NCI-H1436 (cell line): Measurements from ENCODE around the gene TSEN2.
"Not testable (repeated sequence)": the region's sequence is repeated elsewhere in the genome, so short reads cannot be mapped to it uniquely, and the experiment has no call there.

Experiments used
- DNase-seq: peaks from one replicate; lab custom pipeline; 2025; lab: John Stamatoyannopoulos, UW

Gene TSEN2

DNA sequence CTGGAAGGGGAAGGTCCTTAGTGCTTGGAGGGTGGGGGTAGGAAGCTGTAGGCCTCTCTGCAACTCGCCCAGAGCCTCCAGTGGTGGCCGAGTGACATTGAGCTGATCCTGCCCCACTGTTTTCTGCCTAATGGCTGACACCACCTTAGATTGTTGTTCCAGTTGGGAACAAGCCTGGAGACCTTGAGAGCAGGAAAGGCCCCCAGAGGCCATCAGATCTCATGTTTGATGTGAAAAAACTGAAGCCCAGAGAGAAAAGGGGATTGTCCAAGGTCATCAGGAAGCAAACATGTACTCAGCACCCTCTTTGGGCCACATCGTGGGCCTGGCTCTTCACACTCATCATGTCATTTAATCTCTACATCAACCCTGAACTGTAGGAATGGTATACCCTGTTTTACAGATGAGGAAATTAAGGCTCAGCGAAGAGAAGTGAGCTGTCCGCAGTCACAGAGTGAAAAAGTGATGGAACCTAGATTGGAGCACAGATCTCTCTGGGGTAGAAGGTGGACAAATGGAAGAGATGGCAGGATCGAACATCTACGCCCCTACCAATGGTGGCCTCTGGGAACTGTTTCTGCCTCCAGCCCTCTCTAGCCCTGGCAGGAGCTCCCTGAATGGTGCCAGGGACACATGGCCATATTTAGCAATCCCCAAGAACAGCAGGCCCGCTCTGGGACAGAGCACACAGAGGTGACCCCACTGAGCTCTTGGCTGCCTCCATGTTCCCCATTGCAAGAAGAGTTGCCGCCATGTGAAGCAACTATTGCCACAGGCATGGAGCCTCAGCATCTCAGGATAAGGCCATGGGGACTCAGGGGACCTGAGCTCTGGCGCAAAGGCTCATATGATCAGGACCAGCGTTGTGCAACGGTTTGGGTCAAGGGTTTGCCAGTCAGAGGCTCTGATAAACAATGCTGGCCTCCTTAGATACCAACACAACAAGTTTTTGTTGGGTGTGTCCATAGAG lies 31.6 kb upstream of the TSEN2 start:
- no peak for DNase-seq

GRCh38 chr3:12454076-12454815 lies 30.0 kb upstream of the TSEN2 start:
- no peak for DNase-seq

DNA sequence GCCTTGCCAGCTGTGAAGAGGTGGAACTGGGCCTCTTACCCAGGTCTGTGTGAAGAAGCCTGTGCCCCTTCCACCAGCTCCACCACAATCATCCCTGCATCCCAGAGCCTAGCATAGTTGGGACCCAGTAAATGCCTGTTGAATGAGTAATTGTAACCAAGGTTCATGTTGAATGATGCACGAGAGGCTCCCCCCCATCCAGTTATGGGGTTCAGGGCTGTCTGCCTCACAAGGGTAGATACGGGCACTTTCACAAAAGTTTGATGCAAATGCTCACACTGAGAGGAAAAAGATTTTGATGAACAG lies 29.5 kb upstream of the TSEN2 start:
- DNase-seq: no peak

GRCh38 chr3:12455740-12456139 lies 28.5 kb upstream of the TSEN2 start:
- DNase-seq: no peak

- DNase-seq: no peak
Measured at GRCh38 chr3:12456441-12456840, 27.8 kb upstream of the TSEN2 start.

- not testable (repeated sequence) for DNase-seq
Measured at GRCh38 chr3:12457380-12457779, 26.9 kb upstream of the TSEN2 start.

DNA sequence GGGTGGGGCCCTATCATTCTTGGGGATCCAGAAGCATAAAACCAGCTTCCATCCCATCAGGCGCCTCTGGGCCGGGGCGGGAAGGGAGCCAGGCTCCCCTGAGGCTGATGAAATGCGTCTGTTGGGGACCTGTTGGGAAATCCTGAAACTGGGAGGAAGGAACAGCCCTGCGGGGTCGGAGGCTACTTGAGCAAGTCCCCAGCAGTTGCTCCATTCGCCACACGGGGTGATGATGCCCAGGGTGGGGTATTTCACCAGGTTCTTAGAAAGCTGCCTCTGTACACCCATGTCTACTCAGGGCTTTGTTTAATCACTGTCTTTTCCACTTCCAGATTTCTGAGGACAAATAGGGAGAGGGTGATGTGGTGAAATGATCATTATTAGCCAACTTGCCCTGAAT lies 25.4 kb upstream of the TSEN2 start:
- DNase-seq: no peak

DNA sequence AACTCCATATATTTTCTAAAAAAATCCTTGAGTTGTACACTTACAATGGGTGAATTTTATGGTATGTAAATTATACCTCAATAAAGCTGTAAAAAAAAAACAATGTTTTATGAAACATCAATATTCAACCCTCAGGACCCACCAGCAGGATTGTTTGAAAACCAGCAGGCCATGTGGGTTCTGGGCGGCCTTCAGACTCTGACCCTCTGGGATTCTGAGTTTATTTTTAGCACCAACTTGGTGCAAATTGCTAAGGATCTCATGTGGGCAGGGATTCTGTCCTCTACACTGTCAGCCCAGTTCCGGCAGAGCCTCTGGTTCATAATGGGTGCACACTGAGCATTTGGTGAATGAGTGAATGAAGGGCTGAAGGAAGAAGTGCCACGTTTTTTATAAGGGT lies 24.2 kb upstream of the TSEN2 start:
- no peak for DNase-seq

DNA sequence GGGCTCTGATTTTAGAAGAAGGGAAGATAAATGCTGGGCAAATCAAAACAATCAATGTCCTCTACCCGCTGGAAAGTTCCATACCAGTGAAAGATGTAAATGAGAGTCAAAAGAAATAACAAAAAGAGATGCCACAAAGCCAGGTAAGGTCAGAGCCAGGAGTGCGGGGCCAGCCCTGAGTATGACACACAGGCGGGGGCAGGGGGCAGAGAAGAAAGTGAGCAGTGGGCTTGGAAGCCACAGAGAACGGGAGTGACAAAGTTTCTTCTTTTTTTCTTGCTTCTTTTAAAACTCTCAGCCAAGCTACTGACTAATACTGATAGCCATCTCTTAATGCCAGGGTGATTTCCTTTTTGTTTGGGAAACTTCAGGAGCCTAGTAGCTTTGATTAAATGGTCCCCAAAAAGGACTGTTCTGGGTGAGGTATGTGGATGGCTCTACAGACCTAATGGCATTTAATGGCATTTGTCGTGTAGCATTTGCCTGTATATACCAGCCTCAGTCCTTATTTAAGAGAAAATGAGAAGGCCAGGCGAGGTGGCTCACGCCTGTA lies 23.1 kb upstream of the TSEN2 start:
- DNase-seq: no peak

DNA sequence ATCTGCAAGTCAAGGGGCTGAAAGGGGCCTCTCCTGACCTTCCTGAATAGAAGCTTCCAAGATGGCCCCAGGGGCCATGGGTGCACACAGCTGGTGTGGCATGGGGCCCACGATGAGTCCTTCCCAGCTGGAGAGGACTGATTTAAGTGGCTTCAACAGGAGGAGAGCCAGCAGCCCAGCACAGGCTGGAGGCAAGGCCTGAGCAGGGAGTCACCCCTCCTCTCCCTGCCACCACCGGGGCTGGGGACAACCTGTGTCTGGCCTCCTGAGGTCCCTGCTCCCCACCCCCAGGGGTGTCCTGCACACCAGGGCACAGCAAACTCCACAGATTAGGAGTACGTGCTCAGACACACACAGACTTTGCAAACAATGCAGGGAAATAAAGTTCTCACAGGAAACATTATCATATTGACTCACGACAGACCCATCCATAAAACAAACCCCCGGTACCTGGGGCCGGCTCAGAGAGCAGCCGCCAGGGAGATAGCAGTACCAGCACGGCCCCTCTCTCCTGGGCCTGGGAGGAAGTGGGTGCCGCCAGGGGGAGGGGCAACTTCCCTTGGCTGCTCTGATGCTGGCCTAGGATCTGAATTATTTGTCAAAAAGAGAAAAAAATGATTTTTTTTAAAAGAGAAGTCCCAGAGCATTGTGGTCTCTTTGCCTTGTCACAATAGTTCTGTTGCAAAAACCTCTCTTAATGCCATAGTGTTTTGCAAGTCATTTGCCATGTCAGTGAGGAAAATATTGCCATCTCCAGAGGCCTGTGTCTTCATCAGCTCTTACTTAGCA lies 21.9 kb upstream of the TSEN2 start:
- DNase-seq: no peak

DNA sequence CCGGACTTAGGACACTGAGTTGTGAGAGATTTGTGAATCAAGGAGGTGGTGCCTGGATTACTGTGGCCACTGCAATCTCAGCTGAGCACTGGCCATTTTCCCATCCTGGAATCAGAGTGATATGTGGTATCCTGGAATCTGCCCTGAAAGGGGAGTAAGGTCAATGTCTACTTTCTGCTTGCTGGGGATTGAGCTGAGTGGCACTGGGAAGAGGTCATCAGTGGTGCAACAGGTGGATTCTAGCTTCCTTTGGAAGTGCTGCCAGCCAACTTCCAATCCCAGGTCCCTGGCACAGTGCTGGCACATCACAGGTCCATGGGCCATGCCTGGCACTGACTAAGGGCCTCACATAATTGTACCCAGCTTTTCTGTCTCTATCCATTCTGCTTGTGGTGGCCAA lies 20.6 kb upstream of the TSEN2 start:
- DNase-seq: no peak

- no peak for DNase-seq
Measured at GRCh38 chr3:12464181-12464580, 20.1 kb upstream of the TSEN2 start.

DNA sequence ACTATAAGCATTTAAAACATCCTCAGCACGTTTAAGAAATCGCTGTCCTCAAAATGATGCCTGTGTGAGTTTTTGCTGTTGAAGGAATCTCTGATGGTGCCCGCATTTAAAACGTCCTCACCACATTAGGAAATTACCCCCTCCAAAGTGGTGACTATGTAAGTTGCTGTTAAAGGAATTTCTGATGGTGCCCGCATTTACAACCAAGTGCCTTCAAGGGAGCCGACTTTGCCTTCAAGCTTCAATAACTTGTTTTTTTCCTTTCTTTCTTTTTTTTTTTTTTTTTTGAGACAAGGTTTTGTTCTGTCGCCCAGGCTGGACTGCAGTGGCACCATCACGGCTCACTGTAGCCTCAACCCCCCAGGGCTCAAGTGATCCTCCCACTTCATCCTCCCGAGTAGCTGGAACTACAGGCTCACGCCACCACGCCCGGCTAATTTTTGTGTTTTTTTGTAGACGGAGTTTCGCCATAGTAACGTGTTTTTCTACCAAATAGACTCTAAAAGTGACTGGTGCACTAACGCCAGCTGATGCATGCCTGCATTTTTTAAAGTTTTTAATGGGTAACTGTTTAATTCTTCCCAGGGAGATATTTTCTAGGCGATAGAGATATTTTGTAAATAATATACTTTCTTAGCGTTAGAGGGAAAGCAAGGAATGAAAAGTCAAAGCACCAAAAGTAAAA lies 19.0 kb upstream of the TSEN2 start:
- no peak for DNase-seq

- DNase-seq: no peak
Measured at GRCh38 chr3:12465836-12466225, 18.4 kb upstream of the TSEN2 start.

DNA sequence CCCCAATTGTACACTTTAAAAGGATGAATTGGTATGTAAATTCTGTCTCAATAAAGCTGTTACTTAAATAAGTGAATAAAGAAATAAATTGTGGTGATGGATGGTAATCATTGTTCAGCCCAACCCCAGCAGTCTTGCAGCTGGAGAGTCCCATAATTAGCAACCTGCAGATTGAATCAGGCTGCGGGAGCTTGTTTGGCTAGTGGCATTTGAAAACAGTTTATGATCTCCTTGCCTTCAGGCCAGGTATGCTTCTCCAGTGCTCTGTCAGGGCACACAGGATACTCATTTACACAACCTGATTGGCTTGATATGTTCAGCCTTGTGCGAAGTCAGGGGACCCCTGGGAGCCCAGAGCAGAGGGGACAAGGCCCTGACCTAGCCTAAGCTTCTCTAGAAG lies 16.5 kb upstream of the TSEN2 start:
- DNase-seq: no peak

GRCh38 chr3:12468276-12468675 lies 16.0 kb upstream of the TSEN2 start:
- DNase-seq: no peak

GRCh38 chr3:12468757-12469156 lies 15.5 kb upstream of the TSEN2 start:
- no peak for DNase-seq

- not testable (repeated sequence) for DNase-seq
Measured at GRCh38 chr3:12469222-12469621, 15.1 kb upstream of the TSEN2 start.

DNA sequence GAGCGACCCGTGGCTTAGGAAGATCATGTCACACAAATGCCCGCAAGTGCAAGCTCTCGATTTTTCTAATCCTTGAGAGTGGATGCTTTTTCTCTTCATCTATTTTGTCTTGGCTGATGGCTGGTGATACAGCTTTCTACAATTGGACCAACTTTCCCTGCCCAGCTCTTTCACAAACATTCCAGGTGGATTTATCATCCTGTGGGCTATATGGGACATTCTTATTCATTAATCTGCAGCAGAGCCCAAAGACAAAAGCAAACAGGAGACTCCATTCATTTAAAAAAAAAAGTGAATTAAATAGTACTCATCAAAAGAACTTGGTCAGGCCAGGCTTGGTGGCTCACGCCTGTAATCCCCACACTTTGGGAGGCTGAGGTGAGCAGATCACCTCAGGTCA lies 14.2 kb upstream of the TSEN2 start:
- no peak for DNase-seq

DNA sequence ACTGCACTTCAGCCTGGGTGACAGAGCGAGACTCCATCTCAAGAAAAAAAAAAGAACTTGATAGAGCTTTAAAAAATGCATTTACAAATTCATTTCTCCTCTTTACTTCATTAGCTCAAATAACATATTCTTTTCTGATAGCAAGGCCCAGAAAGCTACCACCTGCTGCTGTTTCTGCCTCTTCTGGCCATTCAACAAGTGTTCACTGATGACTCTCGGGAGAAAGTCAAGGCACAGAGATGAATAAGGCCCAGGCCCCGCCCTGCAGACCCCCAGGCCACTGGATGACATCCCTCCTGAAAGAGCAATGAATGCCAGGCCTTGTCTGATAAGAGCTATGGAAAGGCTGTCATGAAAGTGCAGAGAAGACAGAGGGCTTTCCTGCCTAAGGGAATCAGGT lies 13.6 kb upstream of the TSEN2 start:
- DNase-seq: no peak

- DNase-seq: no peak
Measured at GRCh38 chr3:12471241-12471640, 13.0 kb upstream of the TSEN2 start.
